HFF-Myc (cell line): ENCODE results near the gene FAAP100.

Experiments used
- DNase-seq: peaks from one replicate; pipeline ENCODE4 v3.0.0-alpha.2; 2011; ENCODE audit warnings: low read depth; ENCODE audit errors: extremely low read depth
- H3K4me3 ChIP-seq: replicated peaks from 2 replicates; pipeline ENCODE4 v1.5.1; 2011; ENCODE audit warnings: low read depth, mild to moderate bottlenecking, control low read depth, low read length
- CTCF ChIP-seq: IDR thresholded peaks from 2 replicates; pipeline ENCODE4 v1.5.1; 2012; ENCODE audit warnings: mild to moderate bottlenecking, low read depth, low read length, control low read depth; ENCODE audit errors: missing control alignments

FAAP100 gene

GRCh38 chr17:81516439-81516838 is 35.7 kb downstream of the FAAP100 start:
- no peak for DNase-seq
- TF ChIP-seq CTCF = no peak
- peak overlapping the region; percentile 69 for H3K4me3 ChIP-seq

GRCh38 chr17:81515530-81516041 is 36.6 kb downstream of the FAAP100 start:
- H3K4me3 ChIP-seq = peak overlapping the region; percentile 69
- DNase-seq = no peak
- TF ChIP-seq CTCF = no peak

GRCh38 chr17:81514739-81515529 is 37.2 kb downstream of the FAAP100 start:
- peak overlapping the region; percentile 69 for H3K4me3 ChIP-seq
- DNase-seq = peak; percentile 39
- TF ChIP-seq CTCF = no peak

GRCh38 chr17:81514489-81514738 is 37.7 kb downstream of the FAAP100 start:
- no peak for DNase-seq
- no peak for TF ChIP-seq CTCF
- H3K4me3 ChIP-seq = peak overlapping the region; percentile 69

GRCh38 chr17:81513753-81514488 is 38.2 kb downstream of the FAAP100 start:
- H3K4me3 ChIP-seq = peak overlapping the region; percentile 69
- TF ChIP-seq CTCF = no peak
- no peak for DNase-seq

- no peak for DNase-seq
- H3K4me3 ChIP-seq = peak overlapping the region; percentile 69
- no peak for TF ChIP-seq CTCF
These were observed 38.8 kb downstream of the FAAP100 start for GRCh38 chr17:81513372-81513752.
